Neural crest cell (in vitro differentiated cells): ENCODE data around the gene OR2V2. TPM values are rescaled to one million over a fixed set of nuclear protein-coding genes. Genes with fewer than 3 reads are reported as not detected.
A peak's percentile ranks its signal among the peaks of the same experiment; 100 is the strongest.
"Not testable (repeated sequence)": the region's sequence is repeated elsewhere in the genome, so short reads cannot be mapped to it uniquely, and the experiment has no call there.

Experiments
- DNase-seq: peaks from one replicate; pipeline ENCODE4 v3.0.0; 2021; ENCODE audit warnings: low read depth, mixed read lengths, low spot score
- H3K27ac Mint-ChIP-seq: one replicate; pipeline ENCODE4 v1.8.0; 2021; ENCODE audit warnings: mild to moderate bottlenecking, mixed read lengths; ENCODE audit not compliant: unreplicated experiment
- H3K27me3 Mint-ChIP-seq: 2 replicates; pipeline ENCODE4 v1.8.0; 2021; ENCODE audit warnings: low read depth, mild to moderate bottlenecking, mixed read lengths
- H3K36me3 Mint-ChIP-seq: 2 replicates; pipeline ENCODE4 v1.8.0; 2021; ENCODE audit warnings: low read depth, mild to moderate bottlenecking, mixed read lengths
- H3K4me1 Mint-ChIP-seq: 2 replicates; pipeline ENCODE4 v1.8.0; 2021; ENCODE audit warnings: mixed read lengths
- H3K4me3 Mint-ChIP-seq: one replicate; pipeline ENCODE4 v1.8.0; 2021; ENCODE audit warnings: mild to moderate bottlenecking, mixed read lengths
- H3K9me3 Mint-ChIP-seq: 2 replicates; pipeline ENCODE4 v1.8.0; 2021; ENCODE audit warnings: mixed read lengths
- CTCF ChIP-seq: fragments of 200-600 bp; sonication (generic); conservative IDR thresholded peaks from 2 replicates; pipeline ENCODE4 v1.5.0; 2021; ENCODE audit warnings: antibody characterized with exemption, mild to moderate bottlenecking
- long read RNA-seq: library from polyadenylated mRNA; unstranded; transcript quantifications from one replicate; pipeline ENCODE4 v2.0.0, GENCODE V29; 2020
- total RNA-seq: library from RNA; stranded (reverse); gene quantifications from 2 replicates; pipeline ENCODE4 v1.2.1, GENCODE V29; 2021

The OR2V2 gene
- total RNA-seq = not detected in 2 replicates
- long read RNA-seq = 0 reads

GRCh38 chr5:181146927-181147636 is at the start of gene OR2V2:
OR2V2 (plus strand) TSS chr5:181147586; CDS start chr5:181154943, 7,357 bp downstream.
- not testable (repeated sequence) for H3K4me1 Mint-ChIP-seq, H3K4me3 Mint-ChIP-seq, H3K36me3 Mint-ChIP-seq, DNase-seq, H3K9me3 Mint-ChIP-seq, H3K27ac Mint-ChIP-seq
- peaks cover 53% of the 10 kb centered on the region for H3K27me3 Mint-ChIP-seq

- H3K27me3 Mint-ChIP-seq = peaks cover 41% of the 10 kb centered on the region
- H3K9me3 Mint-ChIP-seq, H3K4me3 Mint-ChIP-seq, H3K27ac Mint-ChIP-seq, H3K36me3 Mint-ChIP-seq, DNase-seq, H3K4me1 Mint-ChIP-seq: not testable (repeated sequence)
Measured at GRCh38 chr5:181097759-181098491, 49.5 kb upstream of the OR2V2 start.

GRCh38 chr5:181098762-181099601 is 48.4 kb upstream of the OR2V2 start:
- Mint-ChIP-seq H3K4me1 (peaks cover 9% of the 10 kb centered on the region), H3K4me3 (peak overlapping the region; percentile 72), H3K9me3 (no peaks in the 10 kb centered on the region), H3K36me3 (no peaks in the 10 kb centered on the region), H3K27me3 (peaks cover 43% of the 10 kb centered on the region), H3K27ac (no peak overlapping the region)
- no peak for TF ChIP-seq CTCF
- DNase-seq = no peak

GRCh38 chr5:181099602-181100086 is 47.7 kb upstream of the OR2V2 start:
- no peak for DNase-seq
- Mint-ChIP-seq H3K4me1 (peaks cover 13% of the 10 kb centered on the region), H3K9me3 (no peaks in the 10 kb centered on the region), H3K27me3 (peaks cover 43% of the 10 kb centered on the region), H3K27ac (no peak overlapping the region), H3K4me3 (peak overlapping the region; percentile 72), H3K36me3 (peaks cover 2% of the 10 kb centered on the region)
- no peak for TF ChIP-seq CTCF

GRCh38 chr5:181100121-181100875 is 47.1 kb upstream of the OR2V2 start:
- TF ChIP-seq CTCF = no peak
- Mint-ChIP-seq H3K27ac (no peak overlapping the region), H3K36me3 (peaks cover 2% of the 10 kb centered on the region), H3K4me1 (peaks cover 13% of the 10 kb centered on the region), H3K9me3 (no peaks in the 10 kb centered on the region), H3K27me3 (peaks cover 43% of the 10 kb centered on the region), H3K4me3 (peak overlapping the region; percentile 56)
- DNase-seq = no peak

GRCh38 chr5:181101030-181101641 is 46.2 kb upstream of the OR2V2 start:
- H3K9me3 Mint-ChIP-seq, H3K4me3 Mint-ChIP-seq, DNase-seq, H3K27ac Mint-ChIP-seq, H3K36me3 Mint-ChIP-seq: not testable (repeated sequence)
- peaks cover 48% of the 10 kb centered on the region for H3K27me3 Mint-ChIP-seq
- peaks cover 13% of the 10 kb centered on the region for H3K4me1 Mint-ChIP-seq

- not testable (repeated sequence) for H3K9me3 Mint-ChIP-seq, DNase-seq, H3K27ac Mint-ChIP-seq, H3K36me3 Mint-ChIP-seq, H3K4me3 Mint-ChIP-seq
- peaks cover 58% of the 10 kb centered on the region for H3K27me3 Mint-ChIP-seq
- H3K4me1 Mint-ChIP-seq = peaks cover 13% of the 10 kb centered on the region
Measured at GRCh38 chr5:181101930-181102674, 45.3 kb upstream of the OR2V2 start.

- H3K27me3 Mint-ChIP-seq = peaks cover 73% of the 10 kb centered on the region
Measured at GRCh38 chr5:181104259-181104568, 43.2 kb upstream of the OR2V2 start.

More at GRCh38 chr5:181104259-181104568, 43.2 kb upstream of the OR2V2 start:
- not testable (repeated sequence) for H3K4me3 Mint-ChIP-seq, H3K9me3 Mint-ChIP-seq, DNase-seq, H3K36me3 Mint-ChIP-seq, H3K27ac Mint-ChIP-seq
- peaks cover 13% of the 10 kb centered on the region for H3K4me1 Mint-ChIP-seq
